Measurements from ENCODE around the gene GABRR2. TPM values are rescaled to one million over a fixed set of nuclear protein-coding genes. Genes with fewer than 3 reads are reported as not detected.

Gene GABRR2
- total and polyA plus RNA-seq, 10 of the 15 experiments (the other 5 are each of a cell fraction or from before 2014, with no cell fraction given): 0.16 to 0.72 (median 0.32) TPM; not detected in 2

GRCh38 chr6:89282749-89283148, 32.4 kb downstream of the GABRR2 start:
- ChIA-PET SMC1A (ENCODE audit: uncharacterized antibody, unreplicated experiment) (interaction anchor here (0.9 to 2.6 kb wide), 7 partner anchors 65 to 93 kb away, joined by 3 to 15 read pairs (median 4); no protein-coding TSS in a partner anchor), POLR2A (interaction anchor here (1.2 kb wide), 1 partner anchor 9 kb away, joined by 3 read pairs; no protein-coding TSS in a partner anchor), CTCF (interaction anchor here (0.8 to 4.1 kb wide), 10 partner anchors 12 to 300 kb away, joined by 3 to 29 read pairs (median 6); no protein-coding TSS in a partner anchor), RAD21 (ENCODE audit: unreplicated experiment) (interaction anchor here (1.4 to 2.1 kb wide), 4 partner anchors 9 to 89 kb away, joined by 6 to 8 read pairs (median 7); no protein-coding TSS in a partner anchor)
- no peak overlapping the region for H3K4me2 ChIP-seq (ENCODE audit: control insufficient read depth, insufficient read depth)
- no peak overlapping the region for H2AFZ ChIP-seq (ENCODE audit: control insufficient read depth, low read depth, low read length)
- DNase-seq (ENCODE audit: low read depth, low spot score) (no peak), ATAC-seq (no peak), FAIRE-seq (no peak)
- H3K36me3 ChIP-seq (ENCODE audit: control insufficient read depth in 2 of 2, insufficient read depth in 2 of 2, low read length in 1 of 2): no peaks in the 10 kb centered on the region
- no peak overlapping the region for H3K27ac ChIP-seq (ENCODE audit: control insufficient read depth, insufficient read depth)
- in situ Hi-C loops (cut with MboI): no loop called here
- no TSS peak for BruUV-seq (replicated peaks)
- intact Hi-C loops (cut with micrococcal nuclease; ENCODE audit: unreplicated experiment): loop anchor here (1.0 to 5.0 kb wide), 2 partner anchors 70 to 90 kb away; partner anchors contain the start of gene UBE2J1
- peaks cover 14% of the 10 kb centered on the region for H3K4me1 ChIP-seq (ENCODE audit: control insufficient read depth, insufficient read depth, low read length)
- no peak overlapping the region for H3K4me3 ChIP-seq
- H4K20me1 ChIP-seq (ENCODE audit: control insufficient read depth, insufficient read depth): no peaks in the 10 kb centered on the region
- 92% methylated on average over 9 of the region's 9 CpGs for WGBS (ENCODE audit: insufficient coverage, insufficient replicate concordance, low lambda C conversion rate, missing lambda C conversion rate)
- H3K79me2 ChIP-seq (ENCODE audit: control insufficient read depth, insufficient read depth, low read length): no peaks in the 10 kb centered on the region
- TF ChIP-seq REST (IDR thresholded peaks at IDR 0.05; ENCODE audit: low read depth, low read length): no peak
- TF ChIP-seq EZH2 (IDR thresholded peaks at IDR 0.05; ENCODE audit: borderline replicate concordance, control insufficient read depth, low read depth, low read length): no peak
- TF ChIP-seq ZNF207 (IDR thresholded peaks at IDR 0.05; ENCODE audit: borderline replicate concordance): no peak
- TF ChIP-seq WRNIP1 (IDR thresholded peaks at IDR 0.05; ENCODE audit: borderline replicate concordance, low read depth, low read length): no peak
- TF ChIP-seq ZNF592 (IDR thresholded peaks at IDR 0.05): no peak
- TF ChIP-seq TCF7 (IDR thresholded peaks at IDR 0.05; ENCODE audit: borderline replicate concordance): no peak
- no peak for TF ChIP-seq NR2F1 (conservative IDR thresholded peaks at IDR 0.05)
- TF ChIP-seq PKNOX1 (IDR thresholded peaks at IDR 0.05): no peak
- TF ChIP-seq CEBPZ (IDR thresholded peaks at IDR 0.05; ENCODE audit: low read depth, low read length): no peak
- TF ChIP-seq CEBPB (IDR thresholded peaks at IDR 0.05; ENCODE audit: borderline replicate concordance in 1 of 2, low read depth in 2 of 2, low read length in 2 of 2): no peak
- TF ChIP-seq POU2F2 (IDR thresholded peaks at IDR 0.05; ENCODE audit: borderline replicate concordance, low read depth, low read length): no peak
- no peak overlapping the region for H3K9ac ChIP-seq (ENCODE audit: control insufficient read depth, insufficient read depth, low read length)
- no peaks in the 10 kb centered on the region for H3K27me3 ChIP-seq (replicated peaks in 1 of 2; ENCODE audit: control insufficient read depth in 2 of 2, insufficient read depth in 2 of 2, low read length in 1 of 2)
- no peaks in the 10 kb centered on the region for H3K9me3 ChIP-seq (replicated peaks; ENCODE audit: control insufficient read depth, insufficient read depth, low read length)
